ENCODE measurements around the gene GPR55.

GRCh38 chr2:230969659-230970015 is 44.6 kb upstream of the GPR55 start:
- TF ChIP-seq, protein P1, sequence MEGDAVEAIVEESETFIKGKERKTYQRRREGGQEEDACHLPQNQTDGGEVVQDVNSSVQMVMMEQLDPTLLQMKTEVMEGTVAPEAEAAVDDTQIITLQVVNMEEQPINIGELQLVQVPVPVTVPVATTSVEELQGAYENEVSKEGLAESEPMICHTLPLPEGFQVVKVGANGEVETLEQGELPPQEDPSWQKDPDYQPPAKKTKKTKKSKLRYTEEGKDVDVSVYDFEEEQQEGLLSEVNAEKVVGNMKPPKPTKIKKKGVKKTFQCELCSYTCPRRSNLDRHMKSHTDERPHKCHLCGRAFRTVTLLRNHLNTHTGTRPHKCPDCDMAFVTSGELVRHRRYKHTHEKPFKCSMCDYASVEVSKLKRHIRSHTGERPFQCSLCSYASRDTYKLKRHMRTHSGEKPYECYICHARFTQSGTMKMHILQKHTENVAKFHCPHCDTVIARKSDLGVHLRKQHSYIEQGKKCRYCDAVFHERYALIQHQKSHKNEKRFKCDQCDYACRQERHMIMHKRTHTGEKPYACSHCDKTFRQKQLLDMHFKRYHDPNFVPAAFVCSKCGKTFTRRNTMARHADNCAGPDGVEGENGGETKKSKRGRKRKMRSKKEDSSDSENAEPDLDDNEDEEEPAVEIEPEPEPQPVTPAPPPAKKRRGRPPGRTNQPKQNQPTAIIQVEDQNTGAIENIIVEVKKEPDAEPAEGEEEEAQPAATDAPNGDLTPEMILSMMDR (IDR thresholded peaks at IDR 0.05), result no peak
- TF ChIP-seq EZH2 (IDR thresholded peaks at IDR 0.05) (no peak), EZH2phosphoT487 (IDR thresholded peaks at IDR 0.05) (no peak)

Measured in neural progenitor cell (in vitro differentiated cells).